ENCODE results near the gene ZNF324.

DNA sequence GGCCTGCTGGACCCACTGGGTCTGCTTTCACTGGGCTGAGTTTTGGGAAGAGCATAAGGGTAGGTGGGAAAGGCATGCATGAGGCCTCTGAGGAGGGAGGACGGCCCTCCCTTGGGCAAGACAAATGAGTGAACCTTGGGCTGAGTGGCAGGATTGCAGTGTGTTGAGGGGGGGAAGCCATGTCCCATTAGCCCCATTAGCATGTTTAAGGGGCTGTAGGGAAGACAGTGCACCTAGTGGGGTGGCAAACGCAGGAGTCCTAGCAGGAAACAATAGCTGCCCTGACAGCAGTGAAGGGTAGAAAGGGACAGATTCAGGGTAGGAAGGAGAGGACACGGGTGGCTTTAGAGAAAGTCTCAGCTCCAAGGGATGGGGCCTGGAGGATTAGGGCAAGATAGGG, 55.8 kb downstream of the ZNF324 start:
- TF ChIP-seq, protein P1, sequence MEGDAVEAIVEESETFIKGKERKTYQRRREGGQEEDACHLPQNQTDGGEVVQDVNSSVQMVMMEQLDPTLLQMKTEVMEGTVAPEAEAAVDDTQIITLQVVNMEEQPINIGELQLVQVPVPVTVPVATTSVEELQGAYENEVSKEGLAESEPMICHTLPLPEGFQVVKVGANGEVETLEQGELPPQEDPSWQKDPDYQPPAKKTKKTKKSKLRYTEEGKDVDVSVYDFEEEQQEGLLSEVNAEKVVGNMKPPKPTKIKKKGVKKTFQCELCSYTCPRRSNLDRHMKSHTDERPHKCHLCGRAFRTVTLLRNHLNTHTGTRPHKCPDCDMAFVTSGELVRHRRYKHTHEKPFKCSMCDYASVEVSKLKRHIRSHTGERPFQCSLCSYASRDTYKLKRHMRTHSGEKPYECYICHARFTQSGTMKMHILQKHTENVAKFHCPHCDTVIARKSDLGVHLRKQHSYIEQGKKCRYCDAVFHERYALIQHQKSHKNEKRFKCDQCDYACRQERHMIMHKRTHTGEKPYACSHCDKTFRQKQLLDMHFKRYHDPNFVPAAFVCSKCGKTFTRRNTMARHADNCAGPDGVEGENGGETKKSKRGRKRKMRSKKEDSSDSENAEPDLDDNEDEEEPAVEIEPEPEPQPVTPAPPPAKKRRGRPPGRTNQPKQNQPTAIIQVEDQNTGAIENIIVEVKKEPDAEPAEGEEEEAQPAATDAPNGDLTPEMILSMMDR (IDR thresholded peaks at IDR 0.05), result no peak
- TF ChIP-seq POLR2A (IDR thresholded peaks at IDR 0.05), result no peak

Data from body of pancreas (tissue), 4 donors.